Activated naive CD8-positive, alpha-beta T cell (primary cell): Measurements from ENCODE around the gene CBL.
"Not testable (repeated sequence)": the region's sequence is repeated elsewhere in the genome, so short reads cannot be mapped to it uniquely, and the experiment has no call there.

Experiments used
- H3K27ac Mint-ChIP-seq: one replicate; pipeline ENCODE4 v1.8.0; 2021; ENCODE audit warnings: mixed read lengths
- H3K27me3 Mint-ChIP-seq: one replicate; pipeline ENCODE4 v1.8.0; 2021; ENCODE audit warnings: mixed read lengths
- H3K36me3 Mint-ChIP-seq: one replicate; pipeline ENCODE4 v1.8.0; 2021; ENCODE audit warnings: mixed read lengths
- H3K4me1 Mint-ChIP-seq: one replicate; pipeline ENCODE4 v1.8.0; 2021; ENCODE audit warnings: low read depth, mixed read lengths
- H3K4me3 Mint-ChIP-seq: one replicate; pipeline ENCODE4 v1.8.0; 2021; ENCODE audit warnings: mild to moderate bottlenecking, mixed read lengths
- H3K9me3 Mint-ChIP-seq: one replicate; pipeline ENCODE4 v1.8.0; 2021; ENCODE audit warnings: low read depth, mixed read lengths

The CBL gene

GRCh38 chr11:119205574-119206510 is at the start of gene CBL:
CBL (plus strand) TSS chr11:119206339; CDS start chr11:119206418, 79 bp downstream.
- H3K4me1 Mint-ChIP-seq: peaks cover 35% of the 10 kb centered on the region
- peak within 1 kb of the TSS; percentile 94 for H3K27ac Mint-ChIP-seq
- no peaks in the 10 kb centered on the region for H3K36me3 Mint-ChIP-seq
- H3K9me3 Mint-ChIP-seq: no peaks in the 10 kb centered on the region
- H3K27me3 Mint-ChIP-seq: no peaks in the 10 kb centered on the region
- H3K4me3 Mint-ChIP-seq: peak within 1 kb of the TSS; percentile 99

GRCh38 chr11:119156496-119156895 is 49.6 kb upstream of the CBL start:
- Mint-ChIP-seq H3K4me3 (no peak overlapping the region), H3K27me3 (peaks cover 1% of the 10 kb centered on the region), H3K27ac (no peak overlapping the region), H3K9me3 (no peaks in the 10 kb centered on the region), H3K36me3 (no peaks in the 10 kb centered on the region), H3K4me1 (no peaks in the 10 kb centered on the region)

GRCh38 chr11:119157063-119157462 is 49.1 kb upstream of the CBL start:
- Mint-ChIP-seq H3K4me1 (no peaks in the 10 kb centered on the region), H3K36me3 (no peaks in the 10 kb centered on the region), H3K9me3 (no peaks in the 10 kb centered on the region), H3K4me3 (no peak overlapping the region), H3K27ac (no peak overlapping the region), H3K27me3 (peaks cover 1% of the 10 kb centered on the region)

- Mint-ChIP-seq H3K4me3 (no peak overlapping the region), H3K27me3 (peaks cover 1% of the 10 kb centered on the region), H3K4me1 (no peaks in the 10 kb centered on the region), H3K27ac (no peak overlapping the region), H3K9me3 (no peaks in the 10 kb centered on the region), H3K36me3 (no peaks in the 10 kb centered on the region)
Observed at GRCh38 chr11:119158467-119158866, 47.7 kb upstream of the CBL start.

GRCh38 chr11:119160151-119160550 is 46.0 kb upstream of the CBL start:
- H3K4me3 Mint-ChIP-seq: no peak overlapping the region
- H3K27ac Mint-ChIP-seq: no peak overlapping the region
- H3K36me3 Mint-ChIP-seq: no peaks in the 10 kb centered on the region
- peaks cover 1% of the 10 kb centered on the region for H3K27me3 Mint-ChIP-seq
- no peaks in the 10 kb centered on the region for H3K9me3 Mint-ChIP-seq
- H3K4me1 Mint-ChIP-seq: no peaks in the 10 kb centered on the region

- H3K9me3 Mint-ChIP-seq: no peaks in the 10 kb centered on the region
- H3K27ac Mint-ChIP-seq: no peak overlapping the region
- H3K36me3 Mint-ChIP-seq: no peaks in the 10 kb centered on the region
- H3K4me1 Mint-ChIP-seq: no peaks in the 10 kb centered on the region
- H3K27me3 Mint-ChIP-seq: no peaks in the 10 kb centered on the region
- no peak overlapping the region for H3K4me3 Mint-ChIP-seq
Observed at GRCh38 chr11:119161871-119162270, 44.3 kb upstream of the CBL start.

- no peak overlapping the region for H3K4me3 Mint-ChIP-seq
- H3K36me3 Mint-ChIP-seq: no peaks in the 10 kb centered on the region
- no peak overlapping the region for H3K27ac Mint-ChIP-seq
- H3K4me1 Mint-ChIP-seq: peaks cover 8% of the 10 kb centered on the region
- H3K9me3 Mint-ChIP-seq: no peaks in the 10 kb centered on the region
- no peaks in the 10 kb centered on the region for H3K27me3 Mint-ChIP-seq
Observed at GRCh38 chr11:119166368-119167076, 39.6 kb upstream of the CBL start.

- not testable (repeated sequence) for H3K4me3 Mint-ChIP-seq, H3K27me3 Mint-ChIP-seq, H3K36me3 Mint-ChIP-seq, H3K9me3 Mint-ChIP-seq, H3K4me1 Mint-ChIP-seq, H3K27ac Mint-ChIP-seq
Observed at GRCh38 chr11:119167077-119167458, 39.1 kb upstream of the CBL start.

- H3K9me3 Mint-ChIP-seq: no peaks in the 10 kb centered on the region
- H3K27me3 Mint-ChIP-seq: no peaks in the 10 kb centered on the region
- H3K36me3 Mint-ChIP-seq: no peaks in the 10 kb centered on the region
- peak overlapping the region; percentile 50 for H3K27ac Mint-ChIP-seq
- peak overlapping the region; percentile 79 for H3K4me3 Mint-ChIP-seq
- H3K4me1 Mint-ChIP-seq: peaks cover 8% of the 10 kb centered on the region
Observed at GRCh38 chr11:119167933-119168332, 38.2 kb upstream of the CBL start.

GRCh38 chr11:119168471-119169281 is 37.5 kb upstream of the CBL start, which contains the start of gene NLRX1:
NLRX1 (plus strand) TSS chr11:119168725; CDS start chr11:119171404, 2,679 bp downstream.
- peak within 1 kb of the TSS; percentile 90 for H3K4me3 Mint-ChIP-seq
- H3K27ac Mint-ChIP-seq: peak within 1 kb of the TSS; percentile 84
- H3K36me3 Mint-ChIP-seq: no peaks in the 10 kb centered on the region
- H3K4me1 Mint-ChIP-seq: peaks cover 8% of the 10 kb centered on the region
- H3K9me3 Mint-ChIP-seq: no peaks in the 10 kb centered on the region
- no peaks in the 10 kb centered on the region for H3K27me3 Mint-ChIP-seq

- H3K36me3 Mint-ChIP-seq: no peaks in the 10 kb centered on the region
- H3K4me3 Mint-ChIP-seq: peak overlapping the region; percentile 90
- peaks cover 8% of the 10 kb centered on the region for H3K4me1 Mint-ChIP-seq
- H3K9me3 Mint-ChIP-seq: no peaks in the 10 kb centered on the region
- H3K27me3 Mint-ChIP-seq: no peaks in the 10 kb centered on the region
- peak overlapping the region; percentile 84 for H3K27ac Mint-ChIP-seq
Observed at GRCh38 chr11:119169282-119169719, 36.8 kb upstream of the CBL start.

- Mint-ChIP-seq H3K4me1 (peaks cover 9% of the 10 kb centered on the region), H3K27me3 (no peaks in the 10 kb centered on the region), H3K4me3 (no peak overlapping the region), H3K9me3 (no peaks in the 10 kb centered on the region), H3K36me3 (peaks cover 2% of the 10 kb centered on the region), H3K27ac (no peak overlapping the region)
Observed at GRCh38 chr11:119172513-119172912, 33.6 kb upstream of the CBL start.

- Mint-ChIP-seq H3K27ac (no peak overlapping the region), H3K4me1 (peaks cover 17% of the 10 kb centered on the region), H3K9me3 (no peaks in the 10 kb centered on the region), H3K27me3 (no peaks in the 10 kb centered on the region), H3K36me3 (peaks cover 2% of the 10 kb centered on the region), H3K4me3 (no peak overlapping the region)
Observed at GRCh38 chr11:119173453-119173852, 32.7 kb upstream of the CBL start.

- Mint-ChIP-seq H3K27me3 (no peaks in the 10 kb centered on the region), H3K36me3 (peaks cover 7% of the 10 kb centered on the region), H3K4me1 (peaks cover 11% of the 10 kb centered on the region), H3K9me3 (no peaks in the 10 kb centered on the region), H3K27ac (no peak overlapping the region), H3K4me3 (no peak overlapping the region)
Observed at GRCh38 chr11:119175493-119176077, 30.6 kb upstream of the CBL start.
